GM18498 (cell line): ENCODE results near the gene CA12.

Experiments used
- ATAC-seq: cut with Tn5 transposase; IDR thresholded peaks from one replicate; pipeline ENCODE4 v1.9.1; 2021; ENCODE audit warnings: mild to moderate bottlenecking, moderate library complexity; ENCODE audit not compliant: unreplicated experiment

CA12 gene

DNA sequence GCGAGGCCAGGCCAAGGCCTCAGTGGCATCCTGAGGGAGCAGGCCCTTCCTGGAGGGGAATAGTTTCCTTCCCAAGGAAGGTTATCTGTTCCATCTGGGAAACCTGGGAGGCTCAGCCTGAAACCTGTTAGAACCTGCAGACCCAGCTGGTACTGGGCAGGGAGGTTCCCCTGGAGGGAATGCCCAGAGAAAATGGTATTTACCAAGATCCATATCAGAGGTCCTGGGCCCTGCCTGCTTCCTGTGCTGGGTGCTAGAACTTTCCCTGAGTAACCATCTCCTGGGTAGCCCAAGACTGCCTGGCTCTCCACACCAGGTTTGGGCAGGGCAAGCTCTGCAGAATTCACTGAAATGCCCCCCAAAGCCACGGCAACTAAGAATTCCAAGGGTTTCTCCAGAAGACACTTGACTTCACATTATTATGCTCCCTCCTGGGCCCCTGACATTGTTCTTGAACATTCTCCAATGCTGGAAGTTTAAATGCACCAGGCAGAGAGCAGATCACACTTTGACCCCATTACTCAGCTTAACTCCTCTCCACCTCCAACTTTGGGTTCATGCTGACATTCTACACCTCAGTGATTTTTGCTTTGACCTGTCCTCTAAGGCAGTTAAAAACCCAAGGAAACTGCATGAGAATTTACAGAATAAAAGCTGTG, 2.0 kb downstream of the CA12 start:
- no peak for ATAC-seq

DNA sequence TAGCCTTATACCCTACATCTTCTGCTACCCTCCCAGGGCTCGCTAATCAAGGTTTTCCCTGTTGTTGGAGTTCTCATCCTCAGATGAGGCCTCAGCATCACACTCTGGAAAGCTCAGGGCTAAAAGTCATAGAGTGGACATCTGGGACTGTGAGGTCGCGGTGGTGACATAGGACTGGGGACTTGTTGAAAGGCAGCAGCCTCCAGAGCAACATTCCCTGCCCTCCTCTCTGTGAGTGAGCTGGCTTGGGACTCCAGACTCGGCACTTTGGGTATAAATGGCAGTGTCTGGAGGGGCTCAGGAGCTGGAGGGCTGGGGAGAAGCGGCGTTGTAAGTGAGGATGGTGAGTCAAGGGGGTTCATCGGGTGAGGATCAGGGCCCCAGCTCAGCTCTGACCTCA, 2.7 kb downstream of the CA12 start:
- no peak for ATAC-seq

DNA sequence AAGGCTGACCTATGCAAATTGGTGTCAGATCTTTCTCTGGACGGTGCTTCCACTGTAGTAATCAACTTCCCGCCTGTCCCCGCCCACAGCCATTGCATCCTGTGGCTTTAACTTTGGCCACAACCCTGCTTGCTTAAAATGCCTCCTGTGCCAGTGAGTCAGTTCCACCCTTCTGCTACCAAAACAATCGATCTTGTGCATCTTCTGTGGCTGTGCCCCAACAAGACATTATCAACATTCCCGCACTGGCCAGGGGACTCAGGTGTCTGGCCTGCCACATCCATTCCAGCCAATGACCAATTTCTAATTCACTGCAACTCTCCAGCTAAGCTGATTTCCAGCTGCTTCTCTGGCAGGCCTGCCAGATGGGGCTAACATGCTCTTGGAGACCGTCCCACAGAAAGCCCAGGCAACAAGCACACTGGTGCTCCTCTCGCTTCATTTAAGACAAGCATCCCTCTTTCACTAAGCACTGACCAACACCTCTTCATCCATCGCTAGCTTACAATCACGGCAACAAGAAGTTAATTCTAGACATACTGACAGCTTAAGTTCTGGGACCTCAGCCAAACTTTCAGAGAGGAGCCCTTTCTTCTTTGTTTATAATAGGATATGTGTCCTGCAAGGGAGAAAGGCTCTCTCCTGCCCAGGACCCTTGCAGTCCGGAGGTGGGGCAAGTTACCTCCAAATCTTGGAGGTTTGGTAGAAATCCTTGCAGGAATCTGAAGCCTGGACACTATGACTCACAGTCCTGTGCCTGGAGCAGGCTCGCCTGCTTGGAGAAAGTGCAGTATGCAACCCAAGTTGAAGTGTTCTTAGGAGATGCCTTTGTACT, 6.7 kb downstream of the CA12 start:
- ATAC-seq = no peak

DNA sequence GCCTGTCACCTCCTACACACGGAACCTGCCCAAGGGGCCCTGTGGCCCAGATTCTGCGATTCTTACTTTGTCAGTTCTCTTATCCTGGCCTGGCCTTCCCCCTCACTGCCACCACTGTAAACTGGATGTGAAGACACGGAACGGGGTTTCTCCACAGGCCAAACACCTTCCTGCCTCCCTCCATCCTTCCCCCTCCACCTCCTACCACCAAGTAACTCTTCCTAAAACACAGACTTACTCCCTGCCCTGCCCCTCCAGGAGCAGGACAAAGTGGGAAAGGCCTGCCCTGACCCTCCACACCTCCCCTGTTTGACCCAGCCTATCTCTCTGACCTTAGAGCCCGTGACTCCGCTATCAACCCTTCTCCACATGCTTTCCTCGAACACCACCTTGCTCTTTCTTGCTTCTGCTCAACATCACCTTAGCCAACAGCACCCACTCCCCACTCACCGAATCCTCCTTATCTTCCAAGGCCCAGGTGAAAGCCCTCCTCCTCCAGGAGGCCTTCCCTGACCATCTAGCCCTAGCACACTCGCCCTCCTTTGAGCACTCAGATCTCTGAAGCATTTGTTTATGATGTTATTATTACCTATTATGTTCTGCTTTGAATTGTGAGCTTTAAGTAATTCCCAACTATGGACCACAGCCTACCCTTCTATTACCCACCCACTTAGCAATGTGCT, 7.6 kb downstream of the CA12 start:
- ATAC-seq = no peak

DNA sequence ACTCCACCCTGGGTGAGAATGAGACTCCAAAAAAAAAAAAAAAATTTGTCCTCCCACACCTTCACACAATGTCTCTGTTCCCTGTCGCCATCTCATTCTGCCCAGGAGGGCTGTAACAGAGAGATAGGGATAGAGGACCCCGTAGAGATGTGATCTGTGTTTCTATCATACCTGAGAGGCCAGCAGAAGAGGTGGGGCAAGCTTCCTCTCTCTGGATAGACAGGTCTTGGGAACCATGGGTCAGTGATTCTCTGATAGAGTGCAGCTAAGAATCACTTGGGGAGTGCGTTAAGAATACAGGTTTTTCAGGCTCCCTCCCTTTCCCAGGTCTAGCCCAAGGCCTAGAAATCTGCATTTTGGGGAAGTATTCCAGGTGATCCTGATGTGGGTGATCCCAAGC, 8.3 kb downstream of the CA12 start:
- no peak for ATAC-seq

DNA sequence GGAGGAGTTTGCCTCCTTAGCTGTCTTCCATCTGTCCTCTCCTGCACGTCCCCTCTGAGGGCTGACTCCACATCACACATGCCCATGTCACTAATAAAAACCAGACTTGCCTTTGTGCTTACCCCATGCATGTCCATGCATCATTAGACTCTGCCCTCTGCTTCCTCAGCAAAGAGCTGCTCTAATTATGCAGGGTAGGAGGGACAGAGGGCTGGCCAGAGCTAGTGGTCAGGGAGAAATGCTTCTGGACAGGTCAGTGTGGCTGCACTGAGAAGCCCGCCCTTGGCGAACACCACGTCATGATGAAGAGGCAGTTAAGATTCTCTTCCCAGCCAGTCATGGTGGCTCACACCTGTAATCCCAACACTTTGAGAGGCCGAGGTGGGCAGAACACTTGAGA, 8.9 kb downstream of the CA12 start:
- no peak for ATAC-seq

DNA sequence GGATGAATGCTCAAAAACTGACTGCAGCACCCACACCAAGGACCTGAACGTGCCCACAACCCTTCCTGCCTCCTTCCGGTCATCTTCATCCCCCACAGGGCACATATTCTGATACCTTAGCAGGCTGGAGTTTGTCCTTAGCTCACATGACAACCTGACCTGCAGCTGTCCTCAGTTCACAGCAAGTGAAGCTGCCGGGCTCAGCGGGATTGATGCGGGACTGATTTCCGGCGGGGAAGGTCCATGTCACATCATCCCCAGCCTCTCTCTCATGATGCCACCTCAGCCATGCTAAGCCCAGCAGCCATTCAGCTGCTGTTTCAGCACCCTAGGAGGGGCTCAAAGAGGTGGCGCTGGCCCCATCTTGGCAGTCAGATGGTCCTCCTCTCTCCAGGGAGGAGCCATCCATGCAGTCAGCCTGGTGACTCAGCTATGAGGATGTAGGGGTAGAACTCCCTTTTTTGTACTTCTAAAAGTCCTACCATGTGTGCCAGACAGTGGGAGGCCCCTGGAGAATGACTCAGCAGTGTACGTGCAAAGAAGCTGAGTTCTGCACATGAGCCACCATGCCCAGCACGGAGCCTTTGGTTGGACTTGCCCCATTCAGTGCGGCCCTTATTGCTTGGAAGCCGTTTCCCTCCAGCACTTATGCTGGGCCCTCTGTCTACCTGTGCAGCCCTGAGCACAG, 9.5 kb downstream of the CA12 start:
- ATAC-seq = no peak

DNA sequence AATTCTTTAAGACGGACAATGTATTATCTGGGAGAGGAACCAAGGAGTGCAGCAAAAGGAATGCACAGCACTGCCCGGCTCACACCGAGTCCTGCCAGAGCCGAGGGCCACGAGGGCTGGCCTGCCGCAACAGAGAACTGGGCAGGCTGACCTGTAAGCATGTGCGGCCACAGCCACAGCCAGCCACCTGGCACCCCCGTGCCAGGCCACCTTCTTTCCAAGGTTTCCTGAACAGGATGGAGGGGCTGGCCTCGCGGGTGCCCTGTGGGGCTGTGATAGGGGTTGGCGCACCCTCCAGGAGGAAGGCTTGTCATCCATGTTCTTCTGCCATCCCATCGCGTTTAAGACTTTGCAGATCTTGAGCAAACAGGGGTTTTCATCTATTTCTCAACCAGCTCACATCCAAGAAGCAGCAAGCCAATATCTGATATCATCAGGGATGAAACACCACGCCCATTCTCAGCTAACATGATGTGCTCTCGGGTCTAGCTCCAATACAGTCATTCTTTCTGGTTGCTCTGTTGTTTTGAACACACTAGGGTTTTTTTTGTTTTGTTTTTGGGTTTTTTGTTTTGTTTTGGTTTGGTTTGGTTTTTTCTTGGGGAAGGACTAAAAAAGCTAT, 10.2 kb downstream of the CA12 start:
- no peak for ATAC-seq

DNA sequence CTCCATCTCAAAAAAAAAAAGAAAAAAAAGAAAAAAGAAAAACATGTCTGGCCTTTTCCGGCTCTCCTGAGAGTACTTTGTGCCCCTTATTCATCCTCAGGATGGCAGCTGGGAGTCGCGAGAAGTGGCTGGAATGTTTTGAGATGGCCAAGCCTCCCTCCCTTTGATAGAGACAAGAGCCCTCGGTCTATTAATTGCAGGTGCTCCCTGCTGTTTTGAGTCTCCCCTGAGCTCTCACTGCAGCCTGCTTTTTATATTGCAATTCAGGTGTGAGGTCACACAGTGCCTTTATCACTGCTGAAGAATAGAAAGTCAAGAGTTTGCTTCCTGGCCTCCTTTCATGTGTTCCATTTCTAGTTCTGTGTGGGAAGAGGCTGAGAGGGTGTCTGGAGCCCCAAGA, 10.9 kb downstream of the CA12 start:
- no peak for ATAC-seq

DNA sequence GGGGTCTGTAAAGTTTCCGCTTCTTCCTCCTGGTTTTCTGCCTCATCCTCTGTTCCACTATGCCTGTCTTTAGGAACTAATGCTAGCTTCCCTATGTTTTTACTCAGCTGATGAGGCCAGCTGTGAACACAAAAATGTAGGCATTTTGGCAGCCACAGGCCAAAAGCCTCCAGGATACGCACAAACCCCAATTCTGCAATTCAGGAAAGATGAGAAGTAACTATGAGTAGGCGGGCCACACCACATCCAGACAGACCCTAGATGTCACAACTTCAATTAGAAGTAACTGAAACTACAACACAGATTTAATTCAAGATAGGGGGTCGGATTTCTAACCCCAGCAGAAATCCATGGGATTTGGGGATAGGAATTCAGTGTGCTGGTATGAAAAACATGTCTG, 11.9 kb downstream of the CA12 start:
- no peak for ATAC-seq

DNA sequence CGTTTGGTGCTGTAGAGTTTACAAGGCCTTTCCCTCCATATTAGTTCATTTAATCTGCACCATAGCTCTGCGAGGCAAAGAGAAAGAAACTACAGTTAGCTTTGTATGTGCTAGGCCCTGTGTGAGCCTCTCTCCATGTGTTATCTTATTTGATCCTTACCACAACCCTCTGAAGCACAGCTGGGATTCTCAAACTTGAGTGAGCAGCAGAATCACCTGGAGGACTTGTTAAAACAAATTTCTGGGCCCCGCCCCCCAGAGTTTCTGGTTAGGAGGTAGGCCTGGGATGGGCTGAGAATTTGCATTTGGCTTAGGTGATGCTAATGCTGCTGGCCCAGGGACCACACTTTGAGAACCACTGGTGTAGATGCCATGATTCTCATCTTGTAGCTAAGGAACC, 12.3 kb downstream of the CA12 start:
- no peak for ATAC-seq

DNA sequence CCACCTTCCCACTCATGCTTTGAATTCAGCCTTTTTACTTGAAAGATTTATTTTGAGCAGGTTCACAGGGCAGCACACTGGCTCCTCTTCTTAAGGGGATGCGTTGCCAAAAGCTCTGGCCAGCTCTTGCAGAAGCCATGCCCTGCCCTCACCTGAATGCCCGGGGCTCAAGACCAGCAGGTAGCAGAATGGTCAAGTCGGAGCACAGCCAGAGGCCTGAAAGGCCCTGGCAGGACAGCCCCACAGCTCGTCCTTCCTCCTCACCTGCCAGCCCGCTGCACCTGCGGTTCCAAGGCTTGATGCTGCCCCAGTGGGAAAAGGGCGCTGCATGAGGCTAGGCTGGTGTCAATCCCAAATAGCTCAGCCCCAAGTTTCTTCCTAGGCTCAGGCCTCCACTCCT, 13.1 kb downstream of the CA12 start:
- ATAC-seq = no peak

DNA sequence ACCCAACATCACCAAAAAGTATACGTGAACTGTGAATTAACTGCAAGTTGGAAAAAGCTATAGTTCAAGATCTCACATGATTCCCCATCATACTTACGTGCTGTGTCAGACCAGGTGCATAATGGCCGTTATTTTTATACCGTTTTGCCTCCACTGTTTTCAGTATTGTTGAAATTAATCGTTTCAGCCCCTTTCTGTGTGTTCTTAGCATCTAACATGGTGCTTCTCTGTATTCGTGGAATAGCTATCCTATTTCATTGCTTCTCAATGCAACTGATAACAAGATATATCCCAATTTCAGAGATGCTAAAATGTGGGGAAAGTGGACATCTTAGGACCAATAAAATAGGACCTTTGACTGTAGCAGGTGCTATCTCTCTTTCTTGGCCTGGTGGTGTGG, 13.7 kb downstream of the CA12 start:
- ATAC-seq = no peak

DNA sequence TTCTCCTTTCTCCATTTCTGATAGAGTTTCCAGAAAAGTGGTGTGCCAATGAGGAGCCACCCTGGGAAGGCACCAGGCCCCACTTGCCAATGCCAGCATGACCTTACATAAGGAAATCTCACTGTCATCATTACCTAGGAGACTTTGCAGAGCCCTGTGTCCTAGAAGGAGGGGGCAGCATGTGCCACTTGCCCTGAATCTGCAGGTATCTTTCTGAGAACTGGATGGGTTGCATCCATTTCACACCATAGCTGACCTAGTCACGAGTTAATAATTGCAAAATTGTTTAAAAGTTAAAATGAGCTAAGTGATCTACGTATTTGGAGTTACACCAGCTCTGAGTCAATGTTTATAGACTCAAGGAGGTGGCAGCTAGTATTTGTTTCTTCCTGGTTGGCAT, 14.3 kb downstream of the CA12 start:
- ATAC-seq = no peak

DNA sequence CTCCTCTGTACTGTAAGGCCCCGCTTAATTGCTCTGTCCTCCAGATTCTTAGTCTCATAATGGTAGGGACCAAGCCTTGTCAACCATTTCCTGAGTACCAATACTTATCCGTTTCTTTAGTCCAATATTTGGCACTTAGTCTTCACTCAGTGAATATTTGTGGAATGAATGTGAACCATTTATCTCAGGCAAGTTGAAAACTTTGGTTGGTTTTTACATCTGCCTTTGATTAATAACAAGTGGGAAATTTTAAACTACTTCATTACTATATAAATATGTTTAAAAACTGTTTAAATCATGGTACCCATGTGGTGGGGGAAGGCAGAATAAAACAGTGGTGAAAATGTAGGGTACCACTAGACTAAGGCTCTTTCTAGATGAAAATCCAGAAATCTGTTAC, 15.2 kb downstream of the CA12 start:
- no peak for ATAC-seq

DNA sequence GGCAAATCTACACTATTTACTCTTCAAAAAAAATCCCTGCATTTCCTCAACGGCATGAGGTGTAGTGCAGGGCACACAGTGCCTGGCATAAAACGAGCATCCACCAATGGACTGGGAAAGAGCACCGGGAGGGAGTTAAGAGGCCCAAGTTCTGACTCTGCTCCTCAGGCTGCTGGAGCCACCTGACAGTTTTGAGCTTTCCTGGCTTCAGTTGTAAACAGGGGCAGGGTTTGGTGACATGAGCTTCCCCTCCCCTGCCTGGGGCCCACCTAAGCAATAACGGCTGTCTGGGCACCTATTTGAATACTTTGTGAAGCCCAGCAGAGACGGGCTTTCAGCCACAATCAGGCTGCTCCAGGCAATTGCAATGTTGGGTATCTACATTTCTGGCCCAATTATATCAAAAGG, 16.4 kb downstream of the CA12 start:
- ATAC-seq = no peak

DNA sequence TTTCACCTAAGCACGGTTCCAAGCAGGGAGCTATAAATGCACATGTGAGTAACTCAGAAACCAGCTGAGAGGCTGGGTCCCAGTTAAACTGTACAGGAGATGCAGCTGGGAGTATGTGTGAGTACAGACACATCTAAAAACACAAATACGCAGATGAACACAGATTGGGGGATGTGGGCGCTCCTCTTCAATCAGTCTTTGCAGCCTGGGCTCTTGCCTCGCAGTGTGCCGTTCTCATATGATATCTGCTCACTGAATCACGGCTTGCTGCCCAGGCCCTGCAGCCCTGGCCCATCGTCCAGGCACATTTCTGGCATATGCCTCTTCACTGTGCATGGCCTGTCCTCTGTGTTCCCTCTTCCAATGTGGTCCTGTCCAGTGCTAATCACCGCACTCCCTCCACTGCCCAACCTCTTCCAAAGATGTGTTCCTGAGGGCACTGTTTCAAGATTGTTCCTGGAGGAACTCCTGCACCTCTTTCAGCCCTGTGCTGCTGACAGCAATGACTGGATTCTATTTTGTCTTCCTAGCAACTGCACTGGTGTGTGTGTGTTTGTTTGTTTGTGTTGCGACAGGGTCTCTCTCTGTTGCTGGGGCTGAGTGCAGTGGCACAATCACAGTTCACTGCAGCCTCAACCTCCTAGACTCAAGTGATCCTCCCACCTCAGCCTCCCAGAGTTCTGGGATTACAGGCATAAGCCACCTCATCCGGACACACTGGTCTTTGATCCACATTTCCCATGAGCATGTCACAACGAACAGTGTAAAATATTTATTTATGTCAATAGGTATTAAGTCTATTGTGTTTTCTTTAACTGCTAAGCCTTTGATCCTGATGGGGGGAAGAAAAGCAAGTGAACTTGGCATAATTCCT, 17.0 kb downstream of the CA12 start:
- no peak for ATAC-seq

DNA sequence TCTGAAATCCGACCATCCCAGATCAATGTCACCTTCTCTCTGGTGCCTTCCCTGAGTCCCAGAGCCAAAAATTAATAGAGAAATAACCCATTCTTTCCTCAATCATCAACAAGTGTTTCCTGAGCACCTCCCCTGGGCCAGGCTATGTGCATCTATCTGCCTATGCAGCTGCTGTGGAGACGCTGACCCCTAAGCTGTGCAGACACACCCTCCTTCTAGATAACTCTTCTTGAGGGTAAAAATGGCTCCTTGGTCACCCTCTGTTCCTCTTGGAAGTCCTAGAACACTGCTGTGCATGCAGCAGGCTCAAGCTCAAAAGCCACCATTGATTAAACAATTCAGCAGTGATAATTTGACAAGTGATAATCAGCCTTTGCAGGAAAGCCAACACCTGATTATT, 18.4 kb downstream of the CA12 start:
- no peak for ATAC-seq

DNA sequence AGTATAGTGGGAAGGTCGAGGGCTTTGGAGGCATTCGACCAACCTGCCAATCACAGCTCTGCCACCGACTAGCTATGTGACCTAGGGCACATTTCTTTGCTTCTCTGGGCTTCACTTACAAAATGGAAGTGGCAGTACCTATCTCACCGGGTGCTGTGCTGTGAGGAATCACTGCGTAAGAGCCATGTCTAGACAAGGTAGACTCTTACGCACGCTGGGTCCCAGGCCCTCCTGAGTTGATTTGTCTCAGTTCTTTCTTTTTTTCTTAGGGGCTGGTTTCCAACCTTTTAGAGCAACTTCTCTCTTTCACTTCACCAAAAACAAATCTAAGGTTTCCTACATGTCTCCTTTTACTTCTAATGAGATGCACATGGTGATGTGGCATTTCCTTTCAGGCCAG, 18.8 kb downstream of the CA12 start:
- ATAC-seq = no peak

DNA sequence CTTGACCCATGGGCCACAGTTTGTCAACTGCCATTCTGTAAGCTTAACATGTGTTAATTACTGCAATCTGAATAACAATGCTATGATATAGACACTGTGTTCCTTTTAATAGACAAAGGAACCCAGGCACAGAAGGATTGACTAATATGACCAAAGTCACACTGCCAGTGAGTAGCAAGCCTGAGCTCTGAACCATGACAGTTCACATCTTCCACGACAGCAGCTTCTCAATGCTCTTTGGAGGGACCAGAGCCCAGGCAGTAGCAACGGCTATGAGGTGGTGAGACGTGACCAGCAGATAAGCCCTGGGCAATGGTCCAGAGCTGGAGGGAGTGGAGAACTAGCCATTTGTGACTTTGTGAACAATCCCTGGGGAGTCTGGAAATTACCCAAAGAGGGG, 19.4 kb downstream of the CA12 start:
- ATAC-seq = no peak
